HepG2 (cell line): ENCODE measurements around the gene SLC25A51. TPM values are rescaled to one million over a fixed set of nuclear protein-coding genes. Genes with fewer than 3 reads are reported as not detected.

Source experiments
- CSRNP2 ChIP-seq: sonication (generic); formaldehyde crosslinking; conservative IDR thresholded peaks from 2 replicates; pipeline ENCODE4 v1.8.0; 2022; ENCODE audit warnings: low read depth, missing genetic modification reagents
- CTCF ChIP-seq: sonication (generic); formaldehyde crosslinking; IDR thresholded peaks from 2 replicates; pipeline ENCODE4 v1.5.0; 2020; ENCODE audit warnings: mild to moderate bottlenecking, missing genetic modification reagents, moderate library complexity
- IRF1 ChIP-seq: sonication (generic); formaldehyde crosslinking; IDR thresholded peaks from 2 replicates; pipeline ENCODE4 v1.4.0; 2020; ENCODE audit warnings: low read depth, mild to moderate bottlenecking, missing genetic modification reagents
- MEF2D ChIP-seq: sonication (generic); formaldehyde crosslinking; IDR thresholded peaks from 2 replicates; pipeline ENCODE4 v1.5.1; 2020; ENCODE audit warnings: mild to moderate bottlenecking, missing genetic modification reagents
- REL ChIP-seq: sonication (generic); formaldehyde crosslinking; conservative IDR thresholded peaks from 2 replicates; pipeline ENCODE4 v1.8.0; 2022; ENCODE audit warnings: mild to moderate bottlenecking, missing genetic modification reagents, moderate library complexity
- REST ChIP-seq, 2 experiments: IDR thresholded peaks; 2 replicates each; pipeline ENCODE4 v1.6.1; 2011 to 2012; ENCODE audit warnings: low read length in 2 of 2, borderline replicate concordance in 1 of 2, low read depth in 1 of 2, mild to moderate bottlenecking in 1 of 2, moderate library complexity in 1 of 2
- SNAPC5 ChIP-seq: sonication (generic); formaldehyde crosslinking; IDR thresholded peaks from 2 replicates; pipeline ENCODE4 v1.8.1; 2023; ENCODE audit warnings: mild to moderate bottlenecking, missing genetic modification reagents, borderline replicate concordance
- THAP7 ChIP-seq: sonication (generic); formaldehyde crosslinking; IDR thresholded peaks from 2 replicates; pipeline ENCODE4 v1.8.1; 2023; ENCODE audit warnings: mild to moderate bottlenecking, missing genetic modification reagents
- ZBTB38 ChIP-seq: sonication (generic); formaldehyde crosslinking; IDR thresholded peaks from 2 replicates; pipeline ENCODE4 v1.5.1; 2020; ENCODE audit warnings: mild to moderate bottlenecking, missing genetic modification reagents
- ZNF10 ChIP-seq: sonication (generic); formaldehyde crosslinking; IDR thresholded peaks from 2 replicates; pipeline ENCODE4 v1.4.0; 2020; ENCODE audit warnings: mild to moderate bottlenecking, low read depth, missing genetic modification reagents, borderline replicate concordance
- ZNF414 ChIP-seq: sonication (generic); formaldehyde crosslinking; IDR thresholded peaks from 2 replicates; pipeline ENCODE4 v1.5.0; 2020; ENCODE audit warnings: missing genetic modification reagents
- ZNF431 ChIP-seq: sonication (generic); formaldehyde crosslinking; IDR thresholded peaks from 2 replicates; pipeline ENCODE4 v1.9.0; 2022; ENCODE audit warnings: missing genetic modification reagents, low read depth, mild to moderate bottlenecking, borderline replicate concordance
- ZNF639 ChIP-seq: conservative IDR thresholded peaks from 2 replicates; pipeline ENCODE4 v1.6.1; 2018; ENCODE audit warnings: missing genetic modification reagents
- ZNF749 ChIP-seq: sonication (generic); formaldehyde crosslinking; IDR thresholded peaks from 2 replicates; pipeline ENCODE4 v1.8.0; 2022; ENCODE audit warnings: mild to moderate bottlenecking, missing genetic modification reagents, moderate library complexity, borderline replicate concordance
- ZNF772 ChIP-seq: sonication (generic); formaldehyde crosslinking; IDR thresholded peaks from 2 replicates; pipeline ENCODE4 v1.5.0; 2020; ENCODE audit warnings: mild to moderate bottlenecking, missing genetic modification reagents
- ZNF773 ChIP-seq: sonication (generic); formaldehyde crosslinking; IDR thresholded peaks from 2 replicates; pipeline ENCODE4 v1.4.0; 2020; ENCODE audit warnings: missing genetic modification reagents, borderline replicate concordance
- polyA plus RNA-seq, 8 experiments: library from polyadenylated mRNA; depleted of rRNA in 3 of 8; stranded (reverse) in 7 of 8; unstranded in 1 of 8; fragments of >200 nt; fragmentation: Illumina TruSeq in 4 of 8; extraction: Trizol in 4 of 8; gene quantifications; 2 replicates each; pipeline versions ENCODE4 v1.2.1 to v1.2.3, GENCODE V29; 2011 to 2016; ENCODE audit warnings: low read depth in 4 of 8, missing spikeins in 1 of 8, mixed read lengths in 1 of 8; ENCODE audit not compliant: insufficient read depth in 1 of 8
- total RNA-seq, 5 experiments: library from RNA; depleted of rRNA; stranded (reverse); fragments of >200 nt; fragmentation: Illumina TruSeq; extraction: Trizol; gene quantifications; 2 replicates each; pipeline ENCODE4 v1.2.3, GENCODE V29; 2016; ENCODE audit warnings: low read depth in 1 of 5

The SLC25A51 gene
- total and polyA plus RNA-seq, 2 of the 13 experiments (the other 11 are each of a cell fraction or from before 2014, with no cell fraction given): 14.6 to 37.7 TPM

- TF ChIP-seq MEF2D: no peak
- TF ChIP-seq CTCF (CRISPR knock-in tag): peak; percentile 98
- no peak for TF ChIP-seq IRF1
- no peak for TF ChIP-seq ZNF414 (CRISPR knock-in tag)
- no peak for TF ChIP-seq ZNF431 (CRISPR knock-in tag)
- no peak for TF ChIP-seq CSRNP2 (CRISPR knock-in tag)
- no peak for TF ChIP-seq ZNF639 (CRISPR knock-in tag)
- no peak for TF ChIP-seq REST (IDR thresholded peaks at IDR 0.05; ENCODE audit: borderline replicate concordance in 1 of 2, low read depth in 1 of 2, low read length in 2 of 2)
- TF ChIP-seq ZNF772 (CRISPR knock-in tag): 0 out of 2 replicates have a peak, but pooled peaks have one; percentile 41
- no peak for TF ChIP-seq SNAPC5 (CRISPR knock-in tag)
- no peak for TF ChIP-seq THAP7 (CRISPR knock-in tag)
- no peak for TF ChIP-seq ZNF10 (CRISPR knock-in tag)
- no peak for TF ChIP-seq ZNF773 (CRISPR knock-in tag)
- TF ChIP-seq ZNF749 (CRISPR knock-in tag): no peak
- TF ChIP-seq REL (CRISPR knock-in tag): no peak
- peak; percentile 72; the same call in 1 of the 2 replicates for TF ChIP-seq ZBTB38 (CRISPR knock-in tag)
Measured at GRCh38 chr9:37913480-37914153, 9.7 kb upstream of the SLC25A51 start (continued).
